Measurements from ENCODE around the gene SERPINB1. TPM values are rescaled to one million over a fixed set of nuclear protein-coding genes. Genes with fewer than 3 reads are reported as not detected.

SERPINB1 gene
- total and polyA plus RNA-seq, 9 of the 15 experiments (the other 6 are each of a cell fraction or from before 2014, with no cell fraction given), result 33.9 to 108 (median 63.8) TPM

- no peak for TF ChIP-seq MBD1 (CRISPR knock-in tag; IDR thresholded peaks at IDR 0.05)
- TF ChIP-seq PTRF (tag; IDR thresholded peaks at IDR 0.05), result no peak
- peak; percentile 76 for TF ChIP-seq NFRKB (IDR thresholded peaks at IDR 0.05; ENCODE audit: low read depth)
- TF ChIP-seq ZNF785 (CRISPR knock-in tag; IDR thresholded peaks at IDR 0.05), result no peak
- TF ChIP-seq SMARCA5 (IDR thresholded peaks at IDR 0.05), result no peak
- TF ChIP-seq GABPA (tag; conservative IDR thresholded peaks at IDR 0.05; ENCODE audit: low read depth), result peak; percentile 85
- TF ChIP-seq SP1 (CRISPR knock-in tag; IDR thresholded peaks at IDR 0.05), result peak; percentile 71
- TF ChIP-seq RREB1 (CRISPR knock-in tag; IDR thresholded peaks at IDR 0.05), result no peak
- TF ChIP-seq, protein P1, sequence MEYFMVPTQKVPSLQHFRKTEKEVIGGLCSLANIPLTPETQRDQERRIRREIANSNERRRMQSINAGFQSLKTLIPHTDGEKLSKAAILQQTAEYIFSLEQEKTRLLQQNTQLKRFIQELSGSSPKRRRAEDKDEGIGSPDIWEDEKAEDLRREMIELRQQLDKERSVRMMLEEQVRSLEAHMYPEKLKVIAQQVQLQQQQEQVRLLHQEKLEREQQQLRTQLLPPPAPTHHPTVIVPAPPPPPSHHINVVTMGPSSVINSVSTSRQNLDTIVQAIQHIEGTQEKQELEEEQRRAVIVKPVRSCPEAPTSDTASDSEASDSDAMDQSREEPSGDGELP (CRISPR knock-in tag; IDR thresholded peaks at IDR 0.05; ENCODE audit: borderline replicate concordance), result peak; percentile 88
- no peak for TF ChIP-seq POU5F1 (IDR thresholded peaks at IDR 0.05; ENCODE audit: borderline replicate concordance, low read depth, low read length, partially characterized antibody)
- TF ChIP-seq ZC3H11A (IDR thresholded peaks at IDR 0.05; ENCODE audit: low read depth, low read length), result no peak
- TF ChIP-seq ZNF436 (CRISPR knock-in tag; IDR thresholded peaks at IDR 0.05), result 0 out of 2 replicates have a peak, but pooled peaks have one; percentile 14
- TF ChIP-seq, protein P2, sequence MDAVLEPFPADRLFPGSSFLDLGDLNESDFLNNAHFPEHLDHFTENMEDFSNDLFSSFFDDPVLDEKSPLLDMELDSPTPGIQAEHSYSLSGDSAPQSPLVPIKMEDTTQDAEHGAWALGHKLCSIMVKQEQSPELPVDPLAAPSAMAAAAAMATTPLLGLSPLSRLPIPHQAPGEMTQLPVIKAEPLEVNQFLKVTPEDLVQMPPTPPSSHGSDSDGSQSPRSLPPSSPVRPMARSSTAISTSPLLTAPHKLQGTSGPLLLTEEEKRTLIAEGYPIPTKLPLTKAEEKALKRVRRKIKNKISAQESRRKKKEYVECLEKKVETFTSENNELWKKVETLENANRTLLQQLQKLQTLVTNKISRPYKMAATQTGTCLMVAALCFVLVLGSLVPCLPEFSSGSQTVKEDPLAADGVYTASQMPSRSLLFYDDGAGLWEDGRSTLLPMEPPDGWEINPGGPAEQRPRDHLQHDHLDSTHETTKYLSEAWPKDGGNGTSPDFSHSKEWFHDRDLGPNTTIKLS (IDR thresholded peaks at IDR 0.05; ENCODE audit: borderline replicate concordance, low read depth), result no peak
- TF ChIP-seq HCFC1 (IDR thresholded peaks at IDR 0.05; ENCODE audit: low read depth, low read length), result peak; percentile 3; the same call in 1 of the 2 replicates
- TF ChIP-seq NR1H2 (CRISPR knock-in tag; IDR thresholded peaks at IDR 0.05), result no peak
- TF ChIP-seq, protein P3, sequence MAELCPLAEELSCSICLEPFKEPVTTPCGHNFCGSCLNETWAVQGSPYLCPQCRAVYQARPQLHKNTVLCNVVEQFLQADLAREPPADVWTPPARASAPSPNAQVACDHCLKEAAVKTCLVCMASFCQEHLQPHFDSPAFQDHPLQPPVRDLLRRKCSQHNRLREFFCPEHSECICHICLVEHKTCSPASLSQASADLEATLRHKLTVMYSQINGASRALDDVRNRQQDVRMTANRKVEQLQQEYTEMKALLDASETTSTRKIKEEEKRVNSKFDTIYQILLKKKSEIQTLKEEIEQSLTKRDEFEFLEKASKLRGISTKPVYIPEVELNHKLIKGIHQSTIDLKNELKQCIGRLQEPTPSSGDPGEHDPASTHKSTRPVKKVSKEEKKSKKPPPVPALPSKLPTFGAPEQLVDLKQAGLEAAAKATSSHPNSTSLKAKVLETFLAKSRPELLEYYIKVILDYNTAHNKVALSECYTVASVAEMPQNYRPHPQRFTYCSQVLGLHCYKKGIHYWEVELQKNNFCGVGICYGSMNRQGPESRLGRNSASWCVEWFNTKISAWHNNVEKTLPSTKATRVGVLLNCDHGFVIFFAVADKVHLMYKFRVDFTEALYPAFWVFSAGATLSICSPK (IDR thresholded peaks at IDR 0.05; ENCODE audit: borderline replicate concordance), result no peak
Measured at GRCh38 chr6:2857580-2858337, 16.1 kb upstream of the SERPINB1 start (continued).
